Activated naive CD4-positive, alpha-beta T cell treated with Interleukin-2 at 50 U/mL for 16 hours (primary cell): ENCODE data around the gene KYAT1.

ENCODE experiments used
- DNase-seq: peaks from one replicate; pipeline ENCODE4 v3.0.0-alpha.2; 2020

Gene KYAT1

GRCh38 chr9:128906741-128907140 lies 25.0 kb upstream of the KYAT1 start:
- no peak for DNase-seq

DNA sequence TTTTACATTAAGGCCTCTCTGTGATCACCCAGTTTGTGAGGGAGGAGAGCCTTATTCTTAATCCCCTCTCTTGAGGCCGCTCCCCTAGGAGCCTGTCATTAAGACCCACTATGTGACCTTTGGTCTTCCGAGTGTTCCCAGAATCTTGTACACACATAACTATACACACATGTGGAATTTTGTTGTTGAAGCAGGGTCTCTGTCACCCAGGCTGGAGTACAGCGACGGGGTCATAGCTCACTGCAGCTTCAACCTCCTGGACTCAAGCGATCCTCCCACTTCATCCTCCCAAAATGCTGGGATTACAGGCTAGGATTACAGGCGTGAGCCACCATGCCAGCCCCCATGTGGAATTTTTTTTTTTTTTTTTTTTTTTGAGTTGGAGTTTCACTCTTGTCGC lies 24.2 kb upstream of the KYAT1 start:
- no peak for DNase-seq

DNA sequence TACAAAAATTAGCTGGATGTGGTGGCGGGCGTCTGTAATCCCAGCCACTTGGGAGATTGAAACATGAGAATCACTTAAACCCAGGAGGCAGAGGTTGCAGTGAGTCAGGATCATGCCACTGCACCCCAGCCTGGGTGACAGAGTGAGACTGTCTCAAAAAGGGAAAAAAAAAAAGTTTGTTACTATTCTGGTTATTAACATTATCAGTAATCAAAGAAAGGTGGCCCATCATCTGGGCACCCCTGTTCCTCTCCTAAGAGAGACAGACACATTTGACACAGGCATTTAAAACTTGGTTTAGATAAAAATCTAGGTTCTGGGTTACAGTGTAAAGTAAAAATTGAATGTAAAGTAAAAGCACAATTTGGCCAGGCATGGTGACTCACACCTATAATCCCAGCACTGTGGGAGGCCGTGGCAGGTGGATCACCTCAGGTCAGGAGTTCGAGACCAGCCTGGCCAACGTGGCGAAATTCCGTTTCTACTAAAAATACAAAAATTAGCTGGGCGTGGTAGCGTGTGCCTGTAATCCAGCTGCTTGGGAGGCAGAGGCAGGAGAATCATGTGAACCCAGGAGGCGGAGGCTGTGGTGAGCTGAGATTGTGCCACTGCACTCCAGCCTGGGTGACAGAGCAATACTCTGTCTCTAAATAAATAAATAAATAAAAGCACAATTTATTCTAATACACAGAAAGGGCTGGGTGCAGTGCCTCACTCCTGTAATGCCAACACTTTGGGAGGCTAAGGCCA lies 22.3 kb upstream of the KYAT1 start:
- DNase-seq, result no peak

DNA sequence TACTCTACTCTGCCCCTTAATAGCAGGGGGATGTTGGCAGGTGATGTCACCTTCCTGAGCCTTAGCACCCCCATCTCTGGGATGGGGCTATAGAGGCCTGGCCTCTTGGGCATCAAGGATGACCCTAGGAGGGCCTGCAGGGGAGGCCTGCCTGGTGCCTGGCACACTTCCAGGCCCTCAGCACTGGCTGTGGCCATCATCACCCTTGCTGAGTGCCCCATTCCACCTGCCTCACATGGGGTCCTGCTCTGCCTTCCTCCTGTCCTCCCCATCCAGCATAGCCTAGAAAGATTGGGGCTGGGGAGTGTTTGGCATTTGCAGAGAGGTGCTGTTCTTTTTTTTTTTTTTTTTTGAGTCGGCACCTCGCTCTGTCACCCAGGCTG lies 21.3 kb upstream of the KYAT1 start:
- no peak for DNase-seq

GRCh38 chr9:128902351-128903078 lies 20.8 kb upstream of the KYAT1 start:
- peak; percentile 84 for DNase-seq

DNA sequence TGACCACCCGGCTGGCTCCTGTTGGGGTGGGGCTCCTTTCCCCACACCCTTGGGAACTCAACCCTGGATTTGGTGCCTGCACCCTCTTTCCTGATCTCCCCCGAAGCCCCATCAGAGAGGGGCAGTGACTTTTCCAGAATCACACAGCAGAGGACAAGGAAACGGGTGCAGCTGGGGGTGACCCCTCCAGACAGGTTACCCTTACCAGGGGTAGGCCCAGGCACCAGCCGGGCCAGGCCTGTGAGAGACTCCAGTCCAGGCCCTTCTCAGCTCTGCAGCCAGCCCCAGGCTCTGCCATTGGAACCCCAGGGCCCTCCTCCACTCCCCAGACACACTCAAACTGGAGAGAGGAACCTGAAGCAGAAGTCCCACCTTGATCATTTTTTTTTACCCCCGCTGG lies 20.1 kb upstream of the KYAT1 start:
- DNase-seq, result no peak

GRCh38 chr9:128901379-128901778 lies 19.6 kb upstream of the KYAT1 start:
- DNase-seq, result no peak

DNA sequence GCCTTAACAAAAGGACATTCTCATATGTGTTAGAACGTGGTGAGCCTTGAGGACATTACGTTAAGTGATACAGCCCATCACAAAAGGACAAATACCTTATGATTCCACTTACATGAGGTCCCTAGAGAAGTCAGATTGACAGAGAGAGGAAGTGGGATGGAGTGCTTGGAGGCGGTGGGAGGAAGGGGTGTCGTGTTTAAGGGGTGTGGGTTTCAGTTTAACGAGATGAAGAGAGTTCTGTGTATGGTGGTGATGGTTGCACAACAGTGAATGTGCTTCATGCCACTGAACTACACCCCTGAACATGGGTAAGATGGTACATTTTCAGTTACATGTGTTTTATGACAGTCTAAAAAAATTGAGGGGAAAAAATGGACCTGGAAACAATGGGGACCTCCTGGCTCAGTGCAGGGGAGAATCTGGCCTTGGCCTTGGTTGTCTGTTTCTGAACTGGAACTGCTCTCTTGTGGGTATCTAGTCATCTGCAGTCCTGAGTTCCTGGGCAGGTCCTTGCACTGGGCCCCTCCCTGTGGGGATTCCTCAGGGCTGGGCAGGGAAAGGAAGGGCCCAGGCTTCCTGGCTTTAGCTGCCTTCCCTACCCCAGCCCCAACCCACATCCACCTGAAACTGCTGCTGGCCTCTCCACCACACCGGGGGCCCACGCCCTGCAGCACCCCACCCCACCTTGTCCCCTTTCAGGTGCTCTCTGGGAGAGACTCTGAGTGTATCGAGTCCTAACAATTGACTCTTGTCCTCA lies 18.0 kb upstream of the KYAT1 start:
- peak; percentile 16 for DNase-seq

- DNase-seq, result no peak
Observed at GRCh38 chr9:128898845-128899565, 17.3 kb upstream of the KYAT1 start.

DNA sequence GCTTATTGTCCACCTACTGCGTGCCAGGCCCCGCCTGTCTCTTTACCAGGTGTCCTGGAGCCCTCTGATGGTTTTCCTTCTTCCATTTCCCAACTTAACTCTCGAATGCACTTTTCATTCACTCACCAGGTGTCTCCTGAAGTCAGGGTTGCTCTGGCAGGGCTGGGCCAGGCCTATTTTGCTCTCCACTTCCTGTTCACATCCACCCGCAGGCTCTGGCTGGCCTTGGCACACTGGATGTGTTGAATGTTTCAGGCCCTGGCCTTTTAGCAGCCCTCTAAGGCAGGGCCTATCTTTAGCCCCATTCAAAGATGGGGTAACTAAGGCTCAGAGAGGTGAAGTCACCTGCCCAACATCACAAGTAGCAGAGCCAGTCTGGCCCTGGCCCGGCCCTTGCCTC lies 16.6 kb upstream of the KYAT1 start:
- no peak for DNase-seq

GRCh38 chr9:128895556-128895955 lies 13.8 kb upstream of the KYAT1 start:
- no peak for DNase-seq

- peak; percentile 31 for DNase-seq
Observed at GRCh38 chr9:128894764-128895163, 13.0 kb upstream of the KYAT1 start.

DNA sequence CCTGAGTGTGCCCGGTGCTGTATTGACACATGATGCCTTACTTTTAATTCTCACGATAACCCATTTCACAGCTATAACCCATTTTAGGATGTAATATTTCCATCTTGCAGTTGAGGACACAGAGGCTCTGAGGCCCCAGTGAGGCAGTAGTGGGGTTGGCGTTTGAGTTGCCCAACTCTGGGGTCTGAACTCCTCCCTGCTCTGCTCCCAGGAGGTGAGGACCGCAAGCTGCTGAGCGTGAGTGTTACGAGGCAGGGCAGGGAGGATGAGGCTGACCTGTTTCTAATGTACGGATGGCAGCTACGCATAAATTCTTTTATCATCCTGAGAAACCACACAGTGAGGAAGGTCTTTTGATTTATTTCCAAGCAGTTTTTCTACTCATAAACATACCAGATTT lies 11.6 kb upstream of the KYAT1 start:
- no peak for DNase-seq

- no peak for DNase-seq
Observed at GRCh38 chr9:128892221-128892921, 10.6 kb upstream of the KYAT1 start.

DNA sequence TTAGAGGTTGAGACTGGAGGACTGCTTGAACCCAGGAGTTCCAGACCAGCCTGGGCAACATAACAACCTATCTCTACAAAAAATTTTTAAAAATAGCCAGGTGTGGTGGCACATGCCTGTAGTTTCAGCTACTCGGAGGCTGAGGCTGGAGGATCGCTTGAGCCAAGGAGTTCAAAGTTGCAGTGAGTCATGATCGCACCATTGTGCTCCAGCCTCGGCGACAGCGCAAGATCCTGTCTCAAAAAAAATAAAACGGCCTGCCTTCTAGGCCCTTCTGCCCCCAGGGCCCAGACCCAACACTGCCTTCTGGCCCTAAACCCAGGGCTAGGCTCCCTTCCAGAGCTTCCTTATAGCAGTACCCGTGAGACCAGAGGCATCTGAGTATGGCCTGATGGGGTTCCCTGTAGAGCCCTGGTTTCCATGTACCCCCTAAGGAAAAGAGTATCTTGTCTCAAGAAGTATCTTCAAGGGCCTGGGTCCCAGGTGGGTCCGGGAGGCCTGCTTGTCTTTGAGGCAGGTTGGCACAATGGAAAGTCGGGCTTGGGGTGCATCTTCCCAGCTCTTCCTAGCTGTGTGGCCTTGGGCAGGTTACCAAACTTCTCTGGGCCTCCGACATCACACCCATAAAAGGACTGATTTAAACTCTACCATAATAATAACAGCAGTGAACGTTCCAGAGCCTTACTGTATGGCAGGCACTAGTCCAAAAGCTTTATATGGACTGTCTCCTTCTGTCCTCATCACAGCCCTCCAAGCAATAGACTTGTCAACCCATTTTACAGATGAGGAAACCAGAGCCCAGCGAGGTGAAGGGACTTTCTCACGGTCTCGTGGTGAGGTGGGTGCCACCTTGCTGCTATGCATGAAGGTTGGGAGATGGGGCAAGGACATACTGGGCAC lies 9.8 kb upstream of the KYAT1 start:
- DNase-seq, result no peak

DNA sequence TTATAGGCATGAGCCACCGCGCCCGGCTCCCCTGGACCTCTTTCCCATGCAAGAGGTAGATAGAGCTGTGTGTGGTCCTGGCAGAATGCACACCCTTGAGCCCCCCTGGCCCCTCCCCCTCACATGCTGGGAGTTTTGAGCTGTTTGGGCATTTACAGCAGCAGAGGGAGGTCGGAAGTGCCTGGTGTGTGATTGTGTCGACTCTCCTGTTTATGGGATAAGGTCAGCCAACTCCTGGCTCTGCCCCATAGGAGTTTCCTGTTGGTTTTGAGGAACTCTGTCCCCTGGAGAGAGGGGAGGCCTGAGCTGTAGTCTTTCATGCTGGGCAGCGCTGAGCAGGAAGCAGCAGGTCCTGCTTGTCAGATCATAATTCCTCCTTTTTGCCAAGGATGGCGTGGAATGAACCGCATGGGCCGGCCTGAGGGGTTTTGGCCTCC lies 6.2 kb upstream of the KYAT1 start:
- DNase-seq, result no peak

- DNase-seq, result no peak
Observed at GRCh38 chr9:128887049-128887448, 5.3 kb upstream of the KYAT1 start.

GRCh38 chr9:128886211-128886891 lies 4.6 kb upstream of the KYAT1 start:
- DNase-seq, result no peak

DNA sequence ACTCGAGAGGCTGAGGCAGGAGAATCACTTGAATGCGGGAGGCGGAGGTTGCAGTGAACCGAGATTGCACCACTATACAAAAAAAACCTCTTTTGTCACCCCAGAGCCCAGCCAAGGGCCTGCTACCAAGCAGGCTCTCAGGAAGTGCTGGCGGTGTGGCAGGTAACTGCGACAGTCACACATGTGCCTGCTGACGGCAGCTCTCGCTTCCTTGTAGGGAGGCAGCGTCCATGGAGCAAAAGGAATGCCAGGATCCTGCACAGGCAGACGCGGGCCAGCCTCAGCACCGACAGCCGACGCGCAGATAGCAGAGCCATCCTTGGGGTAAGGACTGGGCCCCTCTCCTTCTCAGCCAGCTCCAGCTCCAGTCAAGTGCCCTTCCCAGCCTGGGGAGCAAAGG lies 4.0 kb upstream of the KYAT1 start:
- DNase-seq, result no peak

DNA sequence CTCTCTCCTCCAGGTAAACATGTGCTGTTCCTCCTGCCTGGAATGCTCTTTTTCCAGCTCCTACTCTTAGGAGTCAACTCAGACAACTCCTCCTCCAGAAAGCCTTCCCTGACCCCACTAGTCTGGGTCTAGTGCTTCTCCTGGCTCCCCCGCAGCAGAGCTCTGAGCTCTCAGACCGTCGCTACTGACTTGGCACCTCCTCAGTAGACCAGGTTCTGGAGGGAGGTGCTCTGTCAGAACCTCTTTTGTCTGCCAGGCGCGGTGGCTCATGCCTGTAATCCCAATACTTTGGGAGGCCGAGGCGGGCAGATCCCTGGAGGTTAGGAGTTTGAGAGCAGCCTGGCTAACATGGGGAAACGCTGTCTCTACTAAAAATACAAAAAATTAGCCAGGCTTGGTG lies 3.6 kb upstream of the KYAT1 start:
- no peak for DNase-seq

DNA sequence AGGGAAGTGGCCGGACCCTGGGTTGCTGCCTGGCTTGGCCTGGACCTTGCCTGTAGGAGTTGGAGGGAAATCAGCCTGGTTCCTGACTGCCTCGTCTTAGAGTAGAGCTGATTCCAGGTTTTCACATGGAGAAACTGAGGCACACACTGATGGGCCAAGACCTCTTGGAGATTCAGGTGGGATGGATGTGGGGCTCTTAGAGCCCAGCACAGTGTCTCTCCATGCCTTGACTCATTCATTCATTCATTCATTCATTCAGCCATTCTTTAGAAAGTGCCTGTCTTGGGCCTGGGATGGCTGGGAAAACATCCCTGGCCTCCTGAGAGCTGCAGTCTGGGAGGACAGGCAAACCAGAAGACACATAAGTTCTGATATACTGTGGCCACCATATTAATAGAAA lies 2.4 kb upstream of the KYAT1 start:
- DNase-seq, result no peak
